B cell (primary cell): ENCODE data around the gene CRELD2. TPM values are rescaled to one million over a fixed set of nuclear protein-coding genes. Genes with fewer than 3 reads are reported as not detected.

Experiments used
- ATAC-seq: fragments of 200-7000 bp; cut with Tn5 transposase; one replicate; pipeline ENCODE4 v1.10.0; 2021; ENCODE audit warnings: low read depth, mild to moderate bottlenecking, moderate number of reproducible peaks, moderate library complexity
- CTCF ChIA-PET: fragments of 350-600 bp; sonication (Branson Sonifier 250); formaldehyde crosslinking; loops from one replicate; lab custom pipeline; 2021; ENCODE audit warnings: antibody characterized with exemption, inconsistent platforms; lab: Charles Lee
- POLR2A ChIA-PET: fragments of 350-600 bp; sonication (Branson Sonifier 250); formaldehyde crosslinking; loops from one replicate; lab custom pipeline; 2021; ENCODE audit warnings: antibody characterized with exemption; lab: Charles Lee
- DNase-seq: peaks from one replicate; pipeline ENCODE4 v3.0.0; 2013
- H2AFZ ChIP-seq: 2 replicates; pipeline ENCODE4 v1.6.1; 2012; ENCODE audit warnings: mild to moderate bottlenecking, low read depth, low read length; ENCODE audit not compliant: insufficient read depth, poor library complexity, severe bottlenecking
- H3K27ac ChIP-seq, 2 donors: 1 replicate in 1 of 2; 2 replicates in 1 of 2; pipeline ENCODE4 v1.5.1; 2012 to 2013; ENCODE audit warnings: low read length in 2 of 2, mild to moderate bottlenecking in 2 of 2, moderate library complexity in 1 of 2
- H3K27me3 ChIP-seq, 4 experiments: fragments of 200-600 bp in 1 of 4; sonication (generic) in 1 of 4; replicated peaks in 1 of 4; 1 replicate in 2 of 4; 2 replicates in 2 of 4; pipeline versions ENCODE4 v1.6.1 to v1.7.0; 2013 to 2016; ENCODE audit warnings: low read length in 3 of 4, mild to moderate bottlenecking in 2 of 4, mixed read lengths in 1 of 4, moderate library complexity in 1 of 4; ENCODE audit not compliant: insufficient read depth in 4 of 4, control insufficient read depth in 3 of 4; ENCODE audit errors: control extremely low read depth in 1 of 4
- H3K36me3 ChIP-seq, 2 experiments: replicated peaks in 1 of 2; 1 replicate in 1 of 2; 2 replicates in 1 of 2; pipeline versions ENCODE4 v1.6.1 to v1.7.1; 2013; ENCODE audit warnings: low read length in 1 of 2; ENCODE audit not compliant: insufficient read depth in 2 of 2, control insufficient read depth in 1 of 2; ENCODE audit errors: control extremely low read depth in 1 of 2, extremely low read depth in 1 of 2
- H3K4me1 ChIP-seq, 2 donors: fragments of 200-600 bp in 1 of 2; sonication (generic) in 1 of 2; 1 replicate in 1 of 2; 2 replicates in 1 of 2; pipeline versions ENCODE4 v1.5.1 to v1.6.1; 2013 to 2017; ENCODE audit warnings: low read length in 2 of 2; ENCODE audit not compliant: control insufficient read depth in 2 of 2, insufficient read depth in 2 of 2
- H3K4me2 ChIP-seq: replicated peaks from 2 replicates; pipeline ENCODE3; 2012; ENCODE audit warnings: mild to moderate bottlenecking, low read depth, low read length; ENCODE audit not compliant: poor library complexity, severe bottlenecking
- H3K4me3 ChIP-seq, 5 experiments: fragments of 200-600 bp in 1 of 5; sonication (generic) in 1 of 5; 1 replicate in 3 of 5; 2 replicates in 2 of 5; pipeline versions ENCODE4 v1.5.1 to v1.7.0; 2011 to 2016; ENCODE audit warnings: low read length in 4 of 5, mild to moderate bottlenecking in 4 of 5, low read depth in 2 of 5, control low read depth in 1 of 5, moderate library complexity in 1 of 5; ENCODE audit not compliant: insufficient read depth in 1 of 5; ENCODE audit errors: control extremely low read depth in 1 of 5, extremely low read depth in 1 of 5
- H3K79me2 ChIP-seq: fragments of 200-600 bp; sonication (generic); one replicate; pipeline ENCODE4 v1.6.0; 2016; ENCODE audit warnings: low read length; ENCODE audit not compliant: control insufficient read depth, insufficient read depth
- H3K9ac ChIP-seq: fragments of 200-600 bp; sonication (generic); 2 replicates; pipeline ENCODE4 v1.6.1; 2017; ENCODE audit warnings: mild to moderate bottlenecking, low read length, moderate library complexity
- H3K9me3 ChIP-seq, 3 donors: one replicate each; pipeline versions ENCODE4 v1.6.1 to v1.7.1; 2013; ENCODE audit warnings: low read length in 2 of 3; ENCODE audit not compliant: control insufficient read depth in 2 of 3, insufficient read depth in 1 of 3; ENCODE audit errors: control extremely low read depth in 1 of 3
- H4K20me1 ChIP-seq: 2 replicates; pipeline ENCODE4 v1.6.0; 2012; ENCODE audit warnings: mild to moderate bottlenecking, low read length; ENCODE audit not compliant: insufficient read depth, control insufficient read depth, poor library complexity, severe bottlenecking
- H3K27ac Mint-ChIP-seq: one replicate; pipeline ENCODE4 v1.8.0; 2021; ENCODE audit warnings: mixed read lengths
- H3K27me3 Mint-ChIP-seq: one replicate; pipeline ENCODE4 v1.8.0; 2021; ENCODE audit warnings: mixed read lengths
- H3K4me1 Mint-ChIP-seq: one replicate; pipeline ENCODE4 v1.8.0; 2021; ENCODE audit warnings: mixed read lengths
- H3K4me3 Mint-ChIP-seq: one replicate; pipeline ENCODE4 v1.8.0; 2021; ENCODE audit warnings: mixed read lengths
- H3K9me3 Mint-ChIP-seq: one replicate; pipeline ENCODE4 v1.8.0; 2022; ENCODE audit warnings: mixed read lengths; ENCODE audit not compliant: insufficient read depth
- CTCF ChIP-seq: fragments of 200-600 bp; IDR thresholded peaks from one replicate; pipeline ENCODE4 v1.8.0; 2022; ENCODE audit warnings: antibody characterized with exemption, mild to moderate bottlenecking
- EZH2 ChIP-seq: IDR thresholded peaks from 2 replicates; pipeline ENCODE4 v1.6.1; 2012; ENCODE audit warnings: borderline replicate concordance, low read depth, mild to moderate bottlenecking, moderate library complexity, low read length; ENCODE audit not compliant: insufficient read depth, poor library complexity, severe bottlenecking
- WGBS: methylation state at CpG from one replicate; pipeline ENCODE4 v1.1.5; 2013; ENCODE audit warnings: missing lambda C conversion rate; ENCODE audit not compliant: insufficient coverage; 5-methylcytosine and 5-hydroxymethylcytosine counted together
- intact Hi-C: fragments of 100-400 bp; cut with micrococcal nuclease; formaldehyde crosslinking; loops from one replicate; pipeline ENCODE4 v1.10.0; 2022
- polyA minus RNA-seq: library from RNA; depleted of rRNA, polyadenylated mRNA; stranded (reverse); fragments of >200 nt; gene quantifications from 2 replicates; pipeline ENCODE4 v1.2.3, GENCODE V29; 2012
- polyA plus RNA-seq: library from polyadenylated mRNA; depleted of rRNA; stranded (reverse); fragments of >200 nt; gene quantifications from 2 replicates; pipeline ENCODE4 v1.2.3, GENCODE V29; 2012
- total RNA-seq, 2 donors: library from RNA; stranded (reverse); fragments of 120-200 nt in 1 of 2; gene quantifications; 1 replicate in 1 of 2; 2 replicates in 1 of 2; pipeline versions ENCODE4 v1.2.3 to v1.2.4, GENCODE V29; 2013 to 2022

CRELD2 gene
- total RNA-seq = 32.8 and 35.9 TPM in 2 replicates
- 20.6 TPM for total RNA-seq (2013)
- polyA plus RNA-seq = 41.9 and 48.9 TPM in 2 replicates
- polyA minus RNA-seq = 31.6 and 46.9 TPM in 2 replicates

- Histone ChIP-seq H2AFZ (peak within 1 kb of the TSS; percentile 84), H3K9ac (peak within 1 kb of the TSS; percentile 77)
- POLR2A ChIA-PET = interaction anchor here (1.0 to 1.2 kb wide), 3 partner anchors 12 to 18 kb away, joined by 3 to 9 read pairs (median 3); no protein-coding TSS in a partner anchor
These were observed at the start of gene CRELD2, which contains the start of gene ALG12 for GRCh38 chr22:49917974-49918910. TSS of gene CRELD2 (plus strand) at chr22:49918634. CDS start at chr22:49918770, 136 bp downstream. TSS of gene ALG12 (minus strand) at chr22:49918438. CDS start at chr22:49913765, 4,673 bp downstream.

More at GRCh38 chr22:49917974-49918910, at the start of gene CRELD2, which contains the start of gene ALG12:
- Histone ChIP-seq H3K4me2 (peak within 1 kb of the TSS; percentile 97), H3K36me3 (peaks cover 0 to 17% of the 10 kb centered on the region in 2 experiments), H3K4me1 (peaks cover 20 to 26% of the 10 kb centered on the region in 2 donors), H3K79me2 (peaks cover 40% of the 10 kb centered on the region), H3K4me3 (peak within 1 kb of the TSS; percentile 34 to 76 (median 73)), H4K20me1 (peaks cover 33% of the 10 kb centered on the region), H3K27ac (peak within 1 kb of the TSS; percentile 64 to 83), H3K9me3 (no peaks in the 10 kb centered on the region), H3K27me3 (no peaks in the 10 kb centered on the region)
- CTCF ChIA-PET = interaction anchor here (1.0 to 3.2 kb wide), 3 partner anchors 112 to 151 kb away, joined by 4 to 9 read pairs (median 4); no protein-coding TSS in a partner anchor
- H3K4me3 Mint-ChIP-seq = peak within 1 kb of the TSS; percentile 86
- peak; percentile 97 for DNase-seq
- no peaks in the 10 kb centered on the region for H3K9me3 Mint-ChIP-seq
- intact Hi-C loops = loop anchor here (1.0 kb wide), 1 partner anchor 65 kb away; the partner anchor contains the start of gene ZBED4
- peak; percentile 98 for ATAC-seq
- H3K27me3 Mint-ChIP-seq = no peaks in the 10 kb centered on the region
- WGBS = under 1% methylated on average over 103 of the region's 103 CpGs
- H3K4me1 Mint-ChIP-seq = peaks cover 22% of the 10 kb centered on the region
- TF ChIP-seq CTCF = no peak
- no peak for TF ChIP-seq EZH2
- H3K27ac Mint-ChIP-seq = peak within 1 kb of the TSS; percentile 87
